GM21717 (cell line): ENCODE data around the gene PXDN.

Experiments
- ATAC-seq: cut with Tn5 transposase; IDR thresholded peaks from one replicate; pipeline ENCODE4 v1.9.1; 2021; ENCODE audit warnings: mild to moderate bottlenecking, moderate library complexity; ENCODE audit not compliant: unreplicated experiment

PXDN gene

DNA sequence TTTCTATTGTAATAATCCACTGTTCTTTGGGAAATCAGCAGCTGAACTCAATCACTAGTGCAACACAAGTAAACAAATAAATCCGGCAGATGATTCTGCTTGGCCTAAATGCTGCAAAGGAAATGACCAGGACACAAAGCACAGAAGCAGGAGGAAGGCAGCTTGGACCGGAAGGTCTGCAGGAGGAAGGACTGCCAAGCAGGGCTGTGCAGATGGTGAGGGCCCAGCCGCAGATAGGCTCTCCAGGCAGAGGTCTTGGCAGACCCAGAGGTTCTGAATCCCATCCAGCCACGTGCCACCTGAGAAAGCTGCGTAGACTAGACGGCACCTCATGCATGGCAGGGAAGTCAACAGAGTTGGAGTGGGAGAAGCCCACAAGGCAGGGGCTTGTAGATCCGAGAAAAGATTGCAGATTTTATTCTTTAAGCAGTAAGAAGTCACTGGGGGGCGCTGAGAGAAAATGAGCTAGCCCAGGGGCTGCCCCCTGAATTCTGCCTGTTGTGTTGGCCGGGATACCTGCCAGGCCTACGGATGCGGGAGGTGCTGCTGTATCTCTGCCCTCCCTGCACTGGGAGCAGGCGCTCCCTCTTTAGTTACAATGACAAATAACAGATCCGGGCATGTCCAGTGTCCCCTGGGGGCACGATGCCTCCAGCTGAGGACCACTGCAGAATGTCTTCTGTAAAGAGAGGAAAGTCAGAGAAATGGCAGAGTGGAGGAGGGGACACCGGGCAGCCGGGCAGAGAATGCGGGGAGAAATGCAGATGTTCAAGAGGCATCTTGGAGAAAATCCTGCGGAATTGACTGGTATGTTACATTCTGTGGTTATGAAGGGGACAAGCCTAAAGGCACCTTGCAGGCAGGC, 153.5 kb downstream of the PXDN start:
- ATAC-seq = no peak

- no peak for ATAC-seq
Observed at GRCh38 chr2:1588978-1589621, 155.2 kb downstream of the PXDN start.

GRCh38 chr2:1588051-1588977, 156.0 kb downstream of the PXDN start:
- no peak for ATAC-seq

GRCh38 chr2:1586923-1587840, 157.1 kb downstream of the PXDN start:
- no peak for ATAC-seq

DNA sequence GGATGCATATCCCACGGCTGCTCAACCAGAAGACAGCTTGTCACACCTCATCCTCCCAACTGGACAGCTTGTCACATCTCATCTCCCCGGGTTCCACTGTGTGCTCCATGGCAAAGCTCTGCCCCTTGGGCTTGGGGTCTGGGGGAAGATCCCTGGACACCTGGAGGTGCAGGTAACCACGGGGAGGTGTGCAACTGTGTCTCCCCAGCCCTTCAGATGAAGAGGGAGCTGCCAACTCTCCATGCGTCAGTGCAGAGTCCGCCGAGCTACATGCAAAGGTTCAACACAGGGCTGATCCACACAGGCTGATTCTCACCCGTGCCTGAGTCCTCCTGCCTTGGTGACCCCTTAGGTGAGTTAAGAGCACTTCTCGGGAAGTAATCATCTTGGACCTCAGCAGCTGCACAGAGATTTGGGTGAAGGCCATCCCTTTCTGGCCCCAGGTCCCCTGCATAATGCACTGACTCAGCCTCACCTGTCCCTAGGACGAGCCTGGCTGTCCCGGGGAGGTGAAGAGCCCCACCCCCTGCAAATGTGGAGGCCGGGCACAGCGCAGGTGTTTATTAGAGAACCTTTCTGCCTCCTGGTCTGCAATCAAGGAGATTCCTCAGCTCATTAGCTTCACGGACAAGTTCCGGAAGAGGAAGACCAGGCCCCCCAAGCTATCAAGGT, 157.9 kb downstream of the PXDN start:
- no peak for ATAC-seq

DNA sequence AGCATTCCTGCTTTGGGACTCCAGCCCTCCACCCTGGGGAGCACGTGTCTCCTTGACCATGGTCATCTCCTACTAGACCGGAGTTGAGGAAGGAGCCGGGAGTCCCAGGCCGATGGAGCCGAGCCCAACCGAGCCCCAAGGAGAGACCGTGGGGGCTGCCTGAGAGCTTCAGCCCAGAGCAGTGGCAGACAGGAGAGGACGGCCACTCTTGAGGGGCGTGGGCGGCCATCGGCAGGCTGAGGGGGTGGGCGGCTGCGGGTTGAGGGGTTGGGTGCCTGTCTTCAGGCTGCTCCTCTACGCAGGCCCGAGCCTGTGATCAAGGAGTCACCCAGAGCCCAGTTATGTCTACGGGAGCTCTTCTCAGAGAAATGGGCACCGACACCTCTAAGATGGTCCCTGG, 158.7 kb downstream of the PXDN start:
- no peak for ATAC-seq

GRCh38 chr2:1584691-1585485, 159.4 kb downstream of the PXDN start:
- no peak for ATAC-seq

DNA sequence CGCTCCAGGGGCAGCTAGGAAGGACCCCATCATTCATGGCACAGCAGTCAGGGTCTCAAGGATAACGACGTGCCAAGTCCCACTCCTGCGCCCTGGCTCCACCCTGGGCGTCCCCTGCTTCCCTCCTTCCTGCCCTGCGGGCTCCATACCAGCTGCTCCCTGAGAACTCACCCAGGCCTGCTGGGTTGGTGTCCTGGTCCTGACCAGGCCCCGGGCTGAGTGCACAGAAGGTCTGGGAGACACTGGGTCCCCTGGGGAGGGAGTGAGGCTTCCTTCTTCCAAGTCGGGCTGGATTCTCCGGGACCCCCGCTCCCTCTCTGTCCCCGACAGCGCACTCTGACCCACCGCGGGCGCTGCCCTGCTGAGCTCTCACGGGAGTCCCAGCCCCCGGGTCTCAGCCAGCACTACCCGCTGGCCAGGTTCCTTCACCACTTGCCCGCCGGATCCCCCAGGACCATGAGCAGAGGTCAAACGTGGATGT, 160.2 kb downstream of the PXDN start:
- ATAC-seq = no peak

- no peak for ATAC-seq
Observed at GRCh38 chr2:1582891-1583341, 161.4 kb downstream of the PXDN start.

- no peak for ATAC-seq
Observed at GRCh38 chr2:1581965-1582625, 162.2 kb downstream of the PXDN start.
